Vagina (tissue), 2 donors: ENCODE results near the gene TES. TPM values are rescaled to one million over a fixed set of nuclear protein-coding genes. Genes with fewer than 3 reads are reported as not detected.

Source experiments
- DNase-seq, 2 donors: peaks; one replicate each; pipeline ENCODE4 v3.0.0-alpha.2; 2017; ENCODE audit errors: extremely low spot score in 2 of 2
- H3K27ac ChIP-seq: fragments of 200-600 bp; sonication (generic); one replicate; pipeline ENCODE4 v1.5.1; 2019
- H3K27me3 ChIP-seq: fragments of 200-600 bp; sonication (generic); one replicate; pipeline ENCODE4 v1.5.1; 2019
- H3K36me3 ChIP-seq, 2 donors: fragments of 200-600 bp; sonication (generic); one replicate each; pipeline ENCODE4 v1.5.1; 2017 to 2019
- H3K4me1 ChIP-seq: fragments of 200-600 bp; sonication (generic); one replicate; pipeline ENCODE4 v1.5.1; 2019
- H3K4me3 ChIP-seq, 2 donors: fragments of 200-600 bp; sonication (generic); 1 replicate in 1 of 2; 2 replicates in 1 of 2; pipeline ENCODE4 v1.5.1; 2016 to 2019
- H3K9me3 ChIP-seq: fragments of 200-600 bp; sonication (generic); one replicate; pipeline ENCODE4 v1.5.1; 2019
- POLR2A ChIP-seq, 2 donors: fragments of 450-650 bp; IDR thresholded peaks; one replicate each; pipeline ENCODE4 v1.6.1; 2017; ENCODE audit warnings: antibody characterized with exemption in 2 of 2, mild to moderate bottlenecking in 2 of 2, moderate library complexity in 2 of 2
- POLR2AphosphoS5 ChIP-seq, 2 donors: sonication (generic); formaldehyde crosslinking; IDR thresholded peaks; one replicate each; pipeline ENCODE4 v1.9.0; 2017; ENCODE audit warnings: antibody characterized with exemption in 2 of 2, mild to moderate bottlenecking in 2 of 2, low read depth in 1 of 2; ENCODE audit not compliant: insufficient read depth in 1 of 2
- intact Hi-C: fragments of 100-400 bp; cut with DNase I; formaldehyde crosslinking; loops from one replicate; pipeline ENCODE4 v1.15.1; 2023
- total RNA-seq: library from RNA; depleted of rRNA; stranded (reverse); fragments of >200 nt; gene quantifications from one replicate; pipeline ENCODE4 v1.2.3, GENCODE V29; 2016
- TF ChIP-seq, protein P1 (sequence below), 3 experiments: fragments of 450-650 bp in 2 of 3; fragments of 200-600 bp in 1 of 3; sonication (generic) in 1 of 3; IDR thresholded peaks; one replicate each; pipeline ENCODE4 v1.5.1; 2017 to 2019; ENCODE audit warnings: antibody characterized with exemption in 3 of 3, mild to moderate bottlenecking in 2 of 3, moderate library complexity in 2 of 3

Gene TES
- total RNA-seq, 1 donor from 2014 or later: 87.7 TPM

DNA sequence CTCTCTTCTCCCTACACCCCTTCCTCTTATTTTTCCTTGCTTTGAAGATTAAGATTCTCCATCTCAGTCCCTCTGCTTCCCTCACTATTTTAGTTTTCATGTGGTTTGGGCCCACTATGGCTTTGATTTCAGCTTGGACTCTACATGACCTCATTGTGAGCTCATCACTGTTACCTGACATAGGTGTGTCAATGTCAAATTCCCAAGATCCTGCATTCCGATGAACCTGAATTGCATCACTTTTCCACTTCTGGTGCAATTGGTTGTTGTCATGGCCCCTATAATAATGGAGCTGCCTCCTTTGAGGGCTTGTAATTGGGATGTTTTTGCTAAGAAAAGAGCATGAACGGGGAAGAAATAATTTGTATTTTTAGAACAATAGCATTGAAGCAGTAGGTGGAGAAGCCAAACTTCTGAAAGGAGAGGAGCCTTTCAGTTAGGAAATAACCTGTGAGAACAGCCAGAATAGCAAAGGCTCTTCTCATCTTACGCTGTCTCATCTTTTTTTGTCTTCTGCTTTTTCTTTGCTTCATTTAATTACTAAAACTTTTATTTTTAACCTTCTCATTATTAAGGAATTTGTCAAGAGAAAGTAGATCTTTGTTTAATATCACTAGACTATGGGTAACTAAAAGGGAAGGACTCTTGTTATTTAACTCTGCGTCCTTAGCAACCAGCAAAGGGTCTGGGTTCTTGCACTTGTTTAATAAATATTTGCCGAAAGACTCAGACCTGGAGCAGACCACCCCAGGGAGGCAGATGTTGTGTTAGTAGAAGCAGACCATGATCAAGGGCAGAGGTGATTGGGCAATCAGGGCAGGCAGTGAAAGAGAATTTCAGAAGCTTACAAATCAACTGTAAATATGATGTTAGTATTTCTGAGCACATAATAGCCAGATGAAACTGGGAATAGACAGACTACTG is 95.4 kb downstream of the TES start:
- TF ChIP-seq, protein P1, sequence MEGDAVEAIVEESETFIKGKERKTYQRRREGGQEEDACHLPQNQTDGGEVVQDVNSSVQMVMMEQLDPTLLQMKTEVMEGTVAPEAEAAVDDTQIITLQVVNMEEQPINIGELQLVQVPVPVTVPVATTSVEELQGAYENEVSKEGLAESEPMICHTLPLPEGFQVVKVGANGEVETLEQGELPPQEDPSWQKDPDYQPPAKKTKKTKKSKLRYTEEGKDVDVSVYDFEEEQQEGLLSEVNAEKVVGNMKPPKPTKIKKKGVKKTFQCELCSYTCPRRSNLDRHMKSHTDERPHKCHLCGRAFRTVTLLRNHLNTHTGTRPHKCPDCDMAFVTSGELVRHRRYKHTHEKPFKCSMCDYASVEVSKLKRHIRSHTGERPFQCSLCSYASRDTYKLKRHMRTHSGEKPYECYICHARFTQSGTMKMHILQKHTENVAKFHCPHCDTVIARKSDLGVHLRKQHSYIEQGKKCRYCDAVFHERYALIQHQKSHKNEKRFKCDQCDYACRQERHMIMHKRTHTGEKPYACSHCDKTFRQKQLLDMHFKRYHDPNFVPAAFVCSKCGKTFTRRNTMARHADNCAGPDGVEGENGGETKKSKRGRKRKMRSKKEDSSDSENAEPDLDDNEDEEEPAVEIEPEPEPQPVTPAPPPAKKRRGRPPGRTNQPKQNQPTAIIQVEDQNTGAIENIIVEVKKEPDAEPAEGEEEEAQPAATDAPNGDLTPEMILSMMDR (IDR thresholded peaks at IDR 0.05): no peak
- TF ChIP-seq POLR2A (IDR thresholded peaks at IDR 0.05) (no peak), POLR2AphosphoS5 (IDR thresholded peaks at IDR 0.05; ENCODE audit: insufficient read depth in 1 of 2, low read depth in 1 of 2) (no peak)
- H3K9me3 ChIP-seq: no peaks in the 10 kb centered on the region
- intact Hi-C loops: no loop called here
- H3K27me3 ChIP-seq: no peaks in the 10 kb centered on the region
- no peak for DNase-seq
- no peak overlapping the region for H3K4me3 ChIP-seq
- H3K36me3 ChIP-seq: no peaks in the 10 kb centered on the region
- H3K4me1 ChIP-seq: no peaks in the 10 kb centered on the region
- no peak overlapping the region for H3K27ac ChIP-seq

GRCh38 chr7:116306409-116307048 is 96.2 kb downstream of the TES start:
- no peaks in the 10 kb centered on the region for H3K4me1 ChIP-seq
- no peak for DNase-seq
- intact Hi-C loops: no loop called here
- H3K36me3 ChIP-seq: no peaks in the 10 kb centered on the region
- no peak overlapping the region for H3K27ac ChIP-seq
- no peaks in the 10 kb centered on the region for H3K27me3 ChIP-seq
- TF ChIP-seq, protein P1 (IDR thresholded peaks at IDR 0.05): no peak
- TF ChIP-seq POLR2A (IDR thresholded peaks at IDR 0.05) (no peak), POLR2AphosphoS5 (IDR thresholded peaks at IDR 0.05; ENCODE audit: insufficient read depth in 1 of 2, low read depth in 1 of 2) (no peak)
- H3K9me3 ChIP-seq: no peaks in the 10 kb centered on the region
- no peak overlapping the region for H3K4me3 ChIP-seq

- intact Hi-C loops: no loop called here
- Histone ChIP-seq H3K9me3 (no peaks in the 10 kb centered on the region), H3K4me1 (no peaks in the 10 kb centered on the region), H3K36me3 (no peaks in the 10 kb centered on the region), H3K27me3 (no peaks in the 10 kb centered on the region), H3K4me3 (no peak overlapping the region), H3K27ac (no peak overlapping the region)
- no peak for DNase-seq
- TF ChIP-seq POLR2A (IDR thresholded peaks at IDR 0.05) (no peak), POLR2AphosphoS5 (IDR thresholded peaks at IDR 0.05; ENCODE audit: insufficient read depth in 1 of 2, low read depth in 1 of 2) (no peak)
- TF ChIP-seq, protein P1 (IDR thresholded peaks at IDR 0.05): no peak
These were observed 96.9 kb downstream of the TES start for GRCh38 chr7:116307253-116307652.

Other genes with a start within 250 kb of the TES start
- gene TFEC, start 179.8 kb upstream of the TES start, total RNA-seq: 4.7 TPM